Upper lobe of right lung (tissue), 1 donor: ENCODE results near the gene RBM38. TPM values are rescaled to one million over a fixed set of nuclear protein-coding genes. Genes with fewer than 3 reads are reported as not detected.

Experiments used
- ATAC-seq: fragments of 200-7000 bp; cut with Tn5 transposase; one replicate; pipeline ENCODE4 v1.9.1; 2020; ENCODE audit warnings: mild to moderate bottlenecking, moderate library complexity
- DNase-seq: peaks from one replicate; pipeline ENCODE4 v3.0.0-alpha.2; 2020
- H3K27ac ChIP-seq: fragments of 200-600 bp; one replicate; pipeline ENCODE4 v1.8.0; 2022
- H3K27me3 ChIP-seq: fragments of 200-600 bp; one replicate; pipeline ENCODE4 v1.8.0; 2022; ENCODE audit warnings: mild to moderate bottlenecking
- H3K36me3 ChIP-seq: fragments of 200-600 bp; one replicate; pipeline ENCODE4 v1.8.0; 2022
- H3K4me1 ChIP-seq: fragments of 200-600 bp; one replicate; pipeline ENCODE4 v1.8.0; 2022
- H3K4me3 ChIP-seq: fragments of 200-600 bp; one replicate; pipeline ENCODE4 v1.8.0; 2022; ENCODE audit warnings: mild to moderate bottlenecking
- H3K9me3 ChIP-seq: fragments of 200-600 bp; one replicate; pipeline ENCODE4 v1.8.0; 2022
- CTCF ChIP-seq: fragments of 200-600 bp; IDR thresholded peaks from one replicate; pipeline ENCODE4 v1.8.0; 2022; ENCODE audit warnings: antibody characterized with exemption
- intact Hi-C: fragments of 100-400 bp; cut with DNase I; formaldehyde crosslinking; loops from one replicate; pipeline ENCODE4 v1.11.0; 2022
- total RNA-seq: library from RNA; stranded (reverse); fragmentation: NEBNext Ultra II Directional; extraction: Animal tissue kit (Norgen Biotek cat#: 25700); gene quantifications from one replicate; pipeline ENCODE4 v1.2.1, GENCODE V29; 2021
- donor health status: DM: no; HTN: yes; CAD: no; lungs with severe emphysema.

RBM38 gene
- total RNA-seq, 1 donor from 2014 or later, result 13.4 TPM

DNA sequence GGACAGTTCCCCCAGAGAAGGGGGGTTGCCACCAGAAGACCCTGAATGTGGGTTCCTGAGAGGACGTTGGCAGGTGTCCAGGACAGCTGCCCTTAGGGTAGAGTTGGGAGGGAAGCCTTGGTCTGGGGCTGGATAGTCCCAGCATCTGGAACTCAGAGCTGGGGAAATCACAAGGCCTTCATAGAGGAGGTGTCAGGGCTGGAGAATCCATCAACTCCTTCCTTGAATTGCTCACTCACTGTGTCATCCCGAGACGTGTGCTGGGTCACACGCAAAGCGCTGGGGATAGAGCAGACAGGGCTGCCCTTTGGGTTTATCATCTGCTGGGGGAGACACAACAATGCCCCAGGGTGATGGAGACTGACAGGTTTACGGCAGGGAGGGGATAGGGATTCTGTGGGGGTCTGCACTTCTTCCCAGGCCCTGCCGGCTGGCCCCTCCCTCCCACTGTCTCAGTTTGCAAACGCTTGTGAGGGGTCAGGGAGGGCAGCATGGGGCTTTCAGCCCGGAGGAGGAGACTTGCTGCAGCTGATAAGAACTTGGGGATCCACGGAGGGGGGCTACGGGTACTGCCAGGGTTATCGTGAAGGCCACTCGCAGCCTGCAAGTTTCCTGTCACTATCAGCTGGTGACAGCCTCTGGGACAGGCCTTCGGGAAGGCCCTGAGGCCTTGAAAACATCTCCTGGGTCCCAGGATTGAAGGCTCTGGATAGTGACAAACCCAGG, 18.6 kb downstream of the RBM38 start:
- no peak for ATAC-seq
- no peak overlapping the region for H3K27ac ChIP-seq
- no peaks in the 10 kb centered on the region for H3K4me1 ChIP-seq
- no peak for DNase-seq
- H3K9me3 ChIP-seq, result no peaks in the 10 kb centered on the region
- TF ChIP-seq CTCF, result no peak
- peaks cover 4% of the 10 kb centered on the region for H3K27me3 ChIP-seq
- no peak overlapping the region for H3K4me3 ChIP-seq
- intact Hi-C loops, result no loop called here
- H3K36me3 ChIP-seq, result peaks cover 25% of the 10 kb centered on the region

- ATAC-seq (no peak), DNase-seq (no peak)
- Histone ChIP-seq H3K27me3 (peaks cover 4% of the 10 kb centered on the region), H3K27ac (no peak overlapping the region), H3K36me3 (peaks cover 25% of the 10 kb centered on the region), H3K9me3 (no peaks in the 10 kb centered on the region), H3K4me1 (no peaks in the 10 kb centered on the region), H3K4me3 (no peak overlapping the region)
- intact Hi-C loops, result no loop called here
- TF ChIP-seq CTCF, result no peak
These were observed 19.3 kb downstream of the RBM38 start for GRCh38 chr20:57410398-57410920.

- peaks cover 4% of the 10 kb centered on the region for H3K27me3 ChIP-seq
- H3K36me3 ChIP-seq, result peaks cover 25% of the 10 kb centered on the region
- H3K4me1 ChIP-seq, result no peaks in the 10 kb centered on the region
- no peak for DNase-seq
- TF ChIP-seq CTCF, result no peak
- ATAC-seq, result no peak
- H3K4me3 ChIP-seq, result no peak overlapping the region
- H3K9me3 ChIP-seq, result no peaks in the 10 kb centered on the region
- intact Hi-C loops, result no loop called here
- no peak overlapping the region for H3K27ac ChIP-seq
These were observed 19.7 kb downstream of the RBM38 start for GRCh38 chr20:57410924-57411323.

- no peak for ATAC-seq
- H3K4me1 ChIP-seq, result no peaks in the 10 kb centered on the region
These were observed 20.4 kb downstream of the RBM38 start for GRCh38 chr20:57411406-57412283.

More at GRCh38 chr20:57411406-57412283, 20.4 kb downstream of the RBM38 start:
- Histone ChIP-seq H3K36me3 (peaks cover 21% of the 10 kb centered on the region), H3K27ac (no peak overlapping the region), H3K4me3 (no peak overlapping the region), H3K9me3 (no peaks in the 10 kb centered on the region), H3K27me3 (peaks cover 4% of the 10 kb centered on the region)
- intact Hi-C loops, result no loop called here
- TF ChIP-seq CTCF, result no peak
- DNase-seq, result no peak
